BE2C (cell line): ENCODE results near the gene TFPT.

Experiments
- DNase-seq: peaks from one replicate; pipeline ENCODE4 v3.0.0-alpha.2; 2020
- H3K27me3 ChIP-seq: fragments of 250-450 bp; sonication (Bioruptor Pico); 2 replicates; pipeline ENCODE4 v1.5.1; 2020; ENCODE audit warnings: mild to moderate bottlenecking
- H3K36me3 ChIP-seq: fragments of 250-450 bp; sonication (Bioruptor Pico); 2 replicates; pipeline ENCODE4 v1.5.1; 2020; ENCODE audit warnings: mild to moderate bottlenecking
- H3K4me1 ChIP-seq: fragments of 250-450 bp; sonication (Bioruptor Pico); 2 replicates; pipeline ENCODE4 v1.5.1; 2020
- H3K4me3 ChIP-seq: 2 replicates; pipeline ENCODE4 v1.5.1; 2011; ENCODE audit warnings: low read depth, low read length
- H3K9me3 ChIP-seq: fragments of 250-450 bp; sonication (Bioruptor Pico); 2 replicates; pipeline ENCODE4 v1.5.1; 2020
- TF ChIP-seq, protein P1 (sequence below): IDR thresholded peaks from 2 replicates; pipeline ENCODE4 v1.5.1; 2012; ENCODE audit warnings: mild to moderate bottlenecking, low read depth, low read length

TFPT gene

GRCh38 chr19:54114340-54115108 lies 933 bp downstream of the TFPT start:
- TF ChIP-seq, protein P1, sequence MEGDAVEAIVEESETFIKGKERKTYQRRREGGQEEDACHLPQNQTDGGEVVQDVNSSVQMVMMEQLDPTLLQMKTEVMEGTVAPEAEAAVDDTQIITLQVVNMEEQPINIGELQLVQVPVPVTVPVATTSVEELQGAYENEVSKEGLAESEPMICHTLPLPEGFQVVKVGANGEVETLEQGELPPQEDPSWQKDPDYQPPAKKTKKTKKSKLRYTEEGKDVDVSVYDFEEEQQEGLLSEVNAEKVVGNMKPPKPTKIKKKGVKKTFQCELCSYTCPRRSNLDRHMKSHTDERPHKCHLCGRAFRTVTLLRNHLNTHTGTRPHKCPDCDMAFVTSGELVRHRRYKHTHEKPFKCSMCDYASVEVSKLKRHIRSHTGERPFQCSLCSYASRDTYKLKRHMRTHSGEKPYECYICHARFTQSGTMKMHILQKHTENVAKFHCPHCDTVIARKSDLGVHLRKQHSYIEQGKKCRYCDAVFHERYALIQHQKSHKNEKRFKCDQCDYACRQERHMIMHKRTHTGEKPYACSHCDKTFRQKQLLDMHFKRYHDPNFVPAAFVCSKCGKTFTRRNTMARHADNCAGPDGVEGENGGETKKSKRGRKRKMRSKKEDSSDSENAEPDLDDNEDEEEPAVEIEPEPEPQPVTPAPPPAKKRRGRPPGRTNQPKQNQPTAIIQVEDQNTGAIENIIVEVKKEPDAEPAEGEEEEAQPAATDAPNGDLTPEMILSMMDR: no peak
- no peaks in the 10 kb centered on the region for H3K9me3 ChIP-seq
- peak overlapping the region; percentile 89 for H3K4me3 ChIP-seq
- H3K4me1 ChIP-seq: no peaks in the 10 kb centered on the region
- peaks cover 20% of the 10 kb centered on the region for H3K36me3 ChIP-seq
- H3K27me3 ChIP-seq: no peaks in the 10 kb centered on the region
- peak; percentile 51 for DNase-seq

DNA sequence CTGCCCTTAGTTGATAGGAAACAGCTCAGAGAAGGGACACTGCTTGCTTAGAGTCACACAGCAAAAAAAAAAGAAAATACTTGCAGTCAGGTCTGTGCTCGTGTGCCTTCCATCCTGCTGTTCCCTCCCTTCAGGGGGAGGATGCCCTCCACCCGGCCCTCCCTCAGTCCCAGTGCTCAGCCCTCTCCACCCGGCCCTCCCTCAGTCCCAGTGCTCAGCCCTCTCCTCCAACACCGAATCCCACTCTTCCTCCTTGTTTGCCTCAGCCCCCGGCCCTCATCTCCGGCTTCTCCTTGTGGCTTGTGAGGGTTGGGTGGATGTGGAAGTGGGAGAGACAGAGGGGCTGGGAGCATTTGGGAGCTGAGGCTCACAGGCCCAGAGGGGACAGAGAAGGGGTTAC lies 5.8 kb downstream of the TFPT start:
- Histone ChIP-seq H3K9me3 (no peaks in the 10 kb centered on the region), H3K36me3 (peaks cover 59% of the 10 kb centered on the region), H3K4me1 (no peaks in the 10 kb centered on the region), H3K4me3 (no peak overlapping the region), H3K27me3 (no peaks in the 10 kb centered on the region)
- TF ChIP-seq, protein P1: no peak
- DNase-seq: no peak

DNA sequence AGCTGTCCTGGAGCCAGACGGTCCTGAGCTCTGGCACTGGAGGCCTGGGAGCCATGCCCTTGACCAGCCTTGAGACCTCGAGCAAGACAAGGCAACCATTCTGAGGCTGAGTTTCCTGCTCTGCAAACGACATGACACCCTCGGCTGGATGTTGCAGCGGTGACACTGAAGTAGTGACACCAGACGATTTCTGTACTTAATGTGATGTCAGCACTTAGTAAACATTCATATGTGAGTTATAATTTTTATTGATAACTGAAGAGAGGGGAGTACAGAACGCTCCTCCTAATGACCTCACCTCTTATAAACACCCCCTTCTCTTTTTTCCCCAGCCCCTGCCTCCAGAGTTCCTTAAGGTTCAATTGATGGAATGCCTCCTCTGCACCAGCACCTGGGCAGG lies 7.0 kb downstream of the TFPT start:
- no peak overlapping the region for H3K4me3 ChIP-seq
- no peaks in the 10 kb centered on the region for H3K27me3 ChIP-seq
- no peaks in the 10 kb centered on the region for H3K4me1 ChIP-seq
- no peak for DNase-seq
- H3K9me3 ChIP-seq: no peaks in the 10 kb centered on the region
- peaks cover 52% of the 10 kb centered on the region for H3K36me3 ChIP-seq
- TF ChIP-seq, protein P1: no peak

DNA sequence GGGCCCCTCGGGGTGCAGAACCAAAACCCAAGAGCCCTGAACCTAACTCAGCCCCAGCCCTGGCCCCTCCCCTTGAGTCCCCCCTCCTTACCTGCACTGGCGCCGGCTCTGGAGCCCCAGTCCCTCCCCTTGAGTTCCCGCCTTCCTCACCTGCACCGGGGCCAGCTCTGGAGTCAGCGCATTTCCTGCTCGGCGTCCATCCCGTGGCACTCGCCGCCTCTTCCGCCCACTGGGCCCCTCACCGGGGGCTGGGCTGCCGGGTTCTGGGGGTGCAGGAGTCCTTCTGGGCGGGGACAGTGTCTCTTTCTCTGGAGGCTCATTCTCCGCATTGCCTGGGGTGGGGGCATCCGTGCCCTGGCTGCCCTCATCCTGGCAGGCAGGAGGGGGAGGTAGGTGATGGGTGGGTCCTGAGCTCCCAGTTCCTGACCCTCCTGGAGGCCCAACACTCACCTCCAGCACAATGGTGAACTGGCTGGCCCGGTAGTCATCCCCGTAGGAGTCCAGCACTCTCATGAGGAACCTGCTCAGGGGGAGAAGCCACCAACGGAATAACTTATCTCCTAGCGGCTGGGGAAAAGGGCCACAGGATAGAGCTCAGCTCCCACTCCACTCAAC lies 7.5 kb downstream of the TFPT start:
- peaks cover 52% of the 10 kb centered on the region for H3K36me3 ChIP-seq
- no peaks in the 10 kb centered on the region for H3K4me1 ChIP-seq
- TF ChIP-seq, protein P1: no peak
- H3K27me3 ChIP-seq: no peaks in the 10 kb centered on the region
- H3K4me3 ChIP-seq: no peak overlapping the region
- DNase-seq: no peak
- H3K9me3 ChIP-seq: no peaks in the 10 kb centered on the region

DNA sequence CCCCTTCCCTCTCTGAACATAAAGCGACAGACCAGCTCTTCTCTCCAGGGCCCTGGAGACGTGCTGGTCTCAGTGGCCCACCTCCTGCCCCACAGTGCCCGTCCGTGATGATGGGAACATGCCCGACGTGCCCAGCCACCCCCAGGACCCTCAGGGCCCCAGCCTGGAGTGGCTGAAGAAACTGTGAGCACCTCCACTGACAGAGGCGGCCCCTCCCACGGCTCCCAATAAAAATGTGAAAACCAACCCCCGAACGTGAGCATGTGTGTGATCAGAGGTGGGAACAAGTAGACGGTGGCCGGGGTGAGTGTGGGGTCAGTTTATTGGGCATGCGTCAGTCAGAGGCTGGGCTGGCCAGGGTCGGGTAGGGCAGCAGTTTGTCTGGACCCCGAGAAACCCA lies 8.7 kb downstream of the TFPT start:
- no peaks in the 10 kb centered on the region for H3K27me3 ChIP-seq
- no peak overlapping the region for H3K4me3 ChIP-seq
- peaks cover 52% of the 10 kb centered on the region for H3K36me3 ChIP-seq
- no peak for DNase-seq
- TF ChIP-seq, protein P1: no peak
- H3K4me1 ChIP-seq: no peaks in the 10 kb centered on the region
- no peaks in the 10 kb centered on the region for H3K9me3 ChIP-seq

GRCh38 chr19:54105796-54106195 lies 9.7 kb downstream of the TFPT start:
- Histone ChIP-seq H3K4me1 (no peaks in the 10 kb centered on the region), H3K36me3 (peaks cover 48% of the 10 kb centered on the region), H3K4me3 (no peak overlapping the region), H3K9me3 (no peaks in the 10 kb centered on the region), H3K27me3 (no peaks in the 10 kb centered on the region)
- no peak for DNase-seq
- TF ChIP-seq, protein P1: no peak
